Measurements from ENCODE around the gene MYH15.
"Not testable (repeated sequence)": the region's sequence is repeated elsewhere in the genome, so short reads cannot be mapped to it uniquely, and the experiment has no call there.

MYH15 gene

GRCh38 chr3:108387063-108387462 lies 123.3 kb downstream of the MYH15 start:
- TF ChIP-seq CTCF (IDR thresholded peaks at IDR 0.05; ENCODE audit: low read depth, low read length): no peak

DNA sequence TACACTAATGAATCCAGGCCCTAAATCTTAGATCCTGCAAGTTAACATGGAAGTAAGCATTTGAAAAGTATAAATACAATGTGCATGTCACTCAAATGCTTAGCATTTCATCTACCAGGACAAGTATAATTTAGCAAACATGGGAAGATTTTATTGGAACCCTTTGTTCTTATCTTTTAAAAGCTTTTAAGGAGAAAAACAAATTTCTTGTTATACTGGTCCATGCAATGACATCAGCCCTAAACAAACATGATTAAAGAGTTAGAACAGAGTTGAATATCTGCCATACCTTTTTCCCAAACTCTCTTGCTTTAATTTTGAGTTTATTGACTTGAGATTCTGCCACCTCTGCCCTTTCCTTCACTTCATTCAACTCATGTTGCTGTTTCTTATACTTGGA lies 127.1 kb downstream of the MYH15 start:
- no peak overlapping the region for H3K4me3 ChIP-seq (ENCODE audit: low read depth, low read length)
- TF ChIP-seq CTCF (IDR thresholded peaks at IDR 0.05; ENCODE audit: low read depth, low read length): no peak

More at GRCh38 chr3:108387063-108387462, 123.3 kb downstream of the MYH15 start:
- no peak overlapping the region for H3K4me3 ChIP-seq (ENCODE audit: low read depth, low read length)

DNA sequence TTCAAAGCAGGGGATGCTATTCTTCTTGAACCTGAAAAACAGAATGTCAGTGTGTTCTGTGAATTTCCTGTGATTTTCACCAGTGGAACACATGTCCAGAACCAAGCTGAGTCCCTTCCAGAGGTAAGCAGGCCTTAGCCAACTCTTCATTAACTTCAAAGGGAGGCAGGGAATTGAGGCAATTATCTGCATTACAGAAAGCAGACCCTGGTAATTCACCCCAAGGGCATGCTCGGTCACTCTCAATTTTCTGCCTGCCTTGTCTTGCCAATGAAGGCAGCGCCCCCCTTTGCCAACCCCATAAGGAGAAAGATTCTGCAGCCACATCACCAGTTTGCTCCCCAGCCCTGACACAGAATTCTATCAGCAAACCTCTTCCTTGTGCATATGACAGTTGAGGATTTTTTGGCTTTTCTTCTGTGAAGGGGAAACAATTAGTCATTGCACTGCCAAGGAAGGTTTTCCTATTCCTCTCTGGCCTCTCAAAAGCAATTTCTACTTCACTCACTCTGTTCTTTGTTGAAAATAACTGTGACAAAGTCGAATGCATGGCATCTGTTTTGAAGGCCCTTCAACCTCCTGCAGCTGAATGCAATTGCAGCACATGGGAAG lies 128.8 kb downstream of the MYH15 start:
- TF ChIP-seq CTCF (IDR thresholded peaks at IDR 0.05; ENCODE audit: low read depth, low read length): no peak
- H3K4me3 ChIP-seq (ENCODE audit: low read depth, low read length): no peak overlapping the region

- H3K4me3 ChIP-seq (ENCODE audit: low read depth, low read length): no peak overlapping the region
- TF ChIP-seq CTCF (IDR thresholded peaks at IDR 0.05; ENCODE audit: low read depth, low read length): no peak
Observed at GRCh38 chr3:108380128-108380795, 130.1 kb downstream of the MYH15 start.

DNA sequence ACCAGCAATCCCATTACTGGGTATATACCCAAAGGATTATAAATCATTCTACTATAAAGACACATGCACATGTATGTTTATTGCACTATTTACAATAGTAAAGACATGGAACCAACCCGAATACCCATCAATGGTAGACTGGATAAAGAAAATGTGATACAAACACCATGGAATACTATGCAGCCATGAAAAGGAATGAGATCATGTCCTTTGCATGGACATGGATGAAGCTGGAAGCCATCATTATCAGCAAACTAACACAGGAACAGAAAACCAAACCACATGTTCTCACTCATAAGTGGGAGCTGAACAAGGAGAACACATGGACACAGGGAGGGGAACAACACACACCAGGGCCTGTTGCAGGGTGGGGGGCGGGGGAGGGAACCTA lies 131.4 kb downstream of the MYH15 start:
- H3K4me3 ChIP-seq (ENCODE audit: low read depth, low read length): not testable (repeated sequence)

- no peak for TF ChIP-seq CTCF (IDR thresholded peaks at IDR 0.05; ENCODE audit: low read depth, low read length)
- H3K4me3 ChIP-seq (ENCODE audit: low read depth, low read length): no peak overlapping the region
Observed at GRCh38 chr3:108378153-108378951, 132.0 kb downstream of the MYH15 start.

DNA sequence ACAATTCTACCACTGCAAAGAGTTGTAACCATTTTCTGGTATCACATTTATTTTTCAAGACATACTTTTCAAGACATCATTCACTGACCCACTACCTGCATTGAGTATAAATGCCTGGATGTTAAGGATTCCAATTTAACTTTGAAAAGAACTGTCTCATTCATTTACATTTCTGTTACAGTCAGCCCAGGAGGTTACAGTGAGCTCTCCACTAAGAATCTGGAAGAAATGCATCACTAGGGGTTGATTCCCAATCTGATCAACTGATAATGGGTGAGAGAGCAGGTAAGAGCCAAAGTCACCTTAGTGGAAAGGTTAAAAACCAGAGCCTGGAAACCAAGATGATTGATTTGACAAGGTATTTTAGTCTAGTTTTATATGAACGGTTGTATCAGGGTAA lies 133.0 kb downstream of the MYH15 start:
- H3K4me3 ChIP-seq (ENCODE audit: low read depth, low read length): no peak overlapping the region
- no peak for TF ChIP-seq CTCF (IDR thresholded peaks at IDR 0.05; ENCODE audit: low read depth, low read length)

Measured in WI38 (cell line).